T-helper 1 cell treated with Interleukin-12 subunit alpha and Interleukin-12 subunit beta and Interleukin-4 antibody, amounts not matched to agents 30 μg/mL and 1 μg/mL, for 36 hours (primary cell): ENCODE measurements around the gene SELENOW.
"Not testable (repeated sequence)": the region's sequence is repeated elsewhere in the genome, so short reads cannot be mapped to it uniquely, and the experiment has no call there.

Source experiments
- H3K27ac Mint-ChIP-seq: one replicate; pipeline ENCODE4 v1.8.0; 2021; ENCODE audit warnings: mild to moderate bottlenecking, mixed read lengths
- H3K27me3 Mint-ChIP-seq: one replicate; pipeline ENCODE4 v1.8.0; 2021; ENCODE audit warnings: low read depth, mixed read lengths
- H3K36me3 Mint-ChIP-seq: one replicate; pipeline ENCODE4 v1.8.0; 2021; ENCODE audit warnings: low read depth, mixed read lengths
- H3K4me1 Mint-ChIP-seq: one replicate; pipeline ENCODE4 v1.8.0; 2021; ENCODE audit warnings: low read depth, mixed read lengths
- H3K4me3 Mint-ChIP-seq: one replicate; pipeline ENCODE4 v1.8.0; 2021; ENCODE audit warnings: mild to moderate bottlenecking, moderate library complexity, mixed read lengths
- H3K9me3 Mint-ChIP-seq: one replicate; pipeline ENCODE4 v1.8.0; 2021; ENCODE audit warnings: mixed read lengths

SELENOW gene

GRCh38 chr19:47787307-47787706, 8.8 kb downstream of the SELENOW start:
- H3K4me1 Mint-ChIP-seq, H3K4me3 Mint-ChIP-seq, H3K27me3 Mint-ChIP-seq, H3K9me3 Mint-ChIP-seq, H3K27ac Mint-ChIP-seq: not testable (repeated sequence)
- H3K36me3 Mint-ChIP-seq = peaks cover 14% of the 10 kb centered on the region

- not testable (repeated sequence) for H3K27me3 Mint-ChIP-seq, H3K36me3 Mint-ChIP-seq, H3K4me3 Mint-ChIP-seq, H3K27ac Mint-ChIP-seq, H3K4me1 Mint-ChIP-seq, H3K9me3 Mint-ChIP-seq
These were observed 11.3 kb downstream of the SELENOW start for GRCh38 chr19:47789811-47790210.

- Mint-ChIP-seq H3K4me3 (no peak overlapping the region), H3K4me1 (peaks cover 1% of the 10 kb centered on the region), H3K9me3 (peaks cover 3% of the 10 kb centered on the region), H3K27ac (no peak overlapping the region), H3K27me3 (no peaks in the 10 kb centered on the region), H3K36me3 (peaks cover 1% of the 10 kb centered on the region)
These were observed 11.9 kb downstream of the SELENOW start for GRCh38 chr19:47790398-47790814.

GRCh38 chr19:47792616-47793015, 14.1 kb downstream of the SELENOW start:
- no peak overlapping the region for H3K27ac Mint-ChIP-seq
- H3K36me3 Mint-ChIP-seq = no peaks in the 10 kb centered on the region
- H3K9me3 Mint-ChIP-seq = peaks cover 3% of the 10 kb centered on the region
- no peak overlapping the region for H3K4me3 Mint-ChIP-seq
- H3K4me1 Mint-ChIP-seq = peaks cover 1% of the 10 kb centered on the region
- H3K27me3 Mint-ChIP-seq = no peaks in the 10 kb centered on the region

GRCh38 chr19:47794526-47794925, 16.0 kb downstream of the SELENOW start:
- no peak overlapping the region for H3K4me3 Mint-ChIP-seq
- no peak overlapping the region for H3K27ac Mint-ChIP-seq
- H3K4me1 Mint-ChIP-seq = no peaks in the 10 kb centered on the region
- H3K27me3 Mint-ChIP-seq = peaks cover 4% of the 10 kb centered on the region
- H3K9me3 Mint-ChIP-seq = peaks cover 3% of the 10 kb centered on the region
- H3K36me3 Mint-ChIP-seq = no peaks in the 10 kb centered on the region

- Mint-ChIP-seq H3K36me3 (no peaks in the 10 kb centered on the region), H3K27me3 (peaks cover 4% of the 10 kb centered on the region), H3K4me3 (no peak overlapping the region), H3K27ac (no peak overlapping the region), H3K4me1 (no peaks in the 10 kb centered on the region), H3K9me3 (peaks cover 7% of the 10 kb centered on the region)
These were observed 18.3 kb downstream of the SELENOW start for GRCh38 chr19:47796785-47797184.

GRCh38 chr19:47797996-47798903, 19.7 kb downstream of the SELENOW start:
- no peak overlapping the region for H3K27ac Mint-ChIP-seq
- peaks cover 4% of the 10 kb centered on the region for H3K27me3 Mint-ChIP-seq
- H3K4me1 Mint-ChIP-seq = no peaks in the 10 kb centered on the region
- peaks cover 4% of the 10 kb centered on the region for H3K9me3 Mint-ChIP-seq
- H3K4me3 Mint-ChIP-seq = no peak overlapping the region
- no peaks in the 10 kb centered on the region for H3K36me3 Mint-ChIP-seq

- Mint-ChIP-seq H3K36me3 (no peaks in the 10 kb centered on the region), H3K27me3 (peaks cover 4% of the 10 kb centered on the region), H3K4me3 (no peak overlapping the region), H3K9me3 (peaks cover 4% of the 10 kb centered on the region), H3K27ac (no peak overlapping the region), H3K4me1 (no peaks in the 10 kb centered on the region)
These were observed 20.4 kb downstream of the SELENOW start for GRCh38 chr19:47798904-47799266.

- peaks cover 4% of the 10 kb centered on the region for H3K27me3 Mint-ChIP-seq
- no peak overlapping the region for H3K27ac Mint-ChIP-seq
- peaks cover 4% of the 10 kb centered on the region for H3K9me3 Mint-ChIP-seq
- H3K36me3 Mint-ChIP-seq = no peaks in the 10 kb centered on the region
- H3K4me3 Mint-ChIP-seq = no peak overlapping the region
- H3K4me1 Mint-ChIP-seq = no peaks in the 10 kb centered on the region
These were observed 22.8 kb downstream of the SELENOW start for GRCh38 chr19:47801270-47801669.

- H3K36me3 Mint-ChIP-seq = no peaks in the 10 kb centered on the region
- H3K27ac Mint-ChIP-seq = no peak overlapping the region
- no peak overlapping the region for H3K4me3 Mint-ChIP-seq
- H3K27me3 Mint-ChIP-seq = peaks cover 4% of the 10 kb centered on the region
- H3K9me3 Mint-ChIP-seq = peaks cover 4% of the 10 kb centered on the region
- H3K4me1 Mint-ChIP-seq = no peaks in the 10 kb centered on the region
These were observed 24.1 kb downstream of the SELENOW start for GRCh38 chr19:47802521-47803043.

- not testable (repeated sequence) for H3K27ac Mint-ChIP-seq, H3K9me3 Mint-ChIP-seq, H3K36me3 Mint-ChIP-seq, H3K4me1 Mint-ChIP-seq, H3K27me3 Mint-ChIP-seq, H3K4me3 Mint-ChIP-seq
These were observed 24.6 kb downstream of the SELENOW start for GRCh38 chr19:47803148-47803547.

- H3K27me3 Mint-ChIP-seq, H3K9me3 Mint-ChIP-seq, H3K27ac Mint-ChIP-seq, H3K4me3 Mint-ChIP-seq, H3K36me3 Mint-ChIP-seq, H3K4me1 Mint-ChIP-seq: not testable (repeated sequence)
These were observed 25.2 kb downstream of the SELENOW start for GRCh38 chr19:47803671-47804070.

GRCh38 chr19:47804451-47804850, 25.9 kb downstream of the SELENOW start, which contains the start of gene TPRX1:
TPRX1 (minus strand) TSS chr19:47804551; CDS start chr19:47804539, 12 bp downstream.
- not testable (repeated sequence) for H3K9me3 Mint-ChIP-seq, H3K27me3 Mint-ChIP-seq, H3K36me3 Mint-ChIP-seq, H3K4me3 Mint-ChIP-seq, H3K27ac Mint-ChIP-seq, H3K4me1 Mint-ChIP-seq

GRCh38 chr19:47805313-47805712, 26.8 kb downstream of the SELENOW start:
- Mint-ChIP-seq H3K4me3 (no peak overlapping the region), H3K27me3 (no peaks in the 10 kb centered on the region), H3K4me1 (no peaks in the 10 kb centered on the region), H3K36me3 (no peaks in the 10 kb centered on the region), H3K9me3 (peaks cover 4% of the 10 kb centered on the region), H3K27ac (no peak overlapping the region)

- Mint-ChIP-seq H3K27me3 (no peaks in the 10 kb centered on the region), H3K27ac (no peak overlapping the region), H3K36me3 (no peaks in the 10 kb centered on the region), H3K4me1 (no peaks in the 10 kb centered on the region), H3K9me3 (no peaks in the 10 kb centered on the region), H3K4me3 (no peak overlapping the region)
These were observed 27.9 kb downstream of the SELENOW start for GRCh38 chr19:47806435-47806834.
